ENCODE measurements around the gene NFS1. TPM values are rescaled to one million over a fixed set of nuclear protein-coding genes. Genes with fewer than 3 reads are reported as not detected.
A peak's percentile ranks its signal among the peaks of the same experiment; 100 is the strongest.

NFS1 gene
- total and polyA plus RNA-seq, 2 of the 8 experiments (the other 6 are each of a cell fraction or from before 2014, with no cell fraction given), result 26.1 to 38.8 TPM

GRCh38 chr20:35741892-35742740 lies 43.0 kb upstream of the NFS1 start, which contains the start of gene RBM39 (continued):
- TF ChIP-seq CHD7 (IDR thresholded peaks at IDR 0.05; ENCODE audit: insufficient replicate concordance, low read length) (no peak), CHD2 (IDR thresholded peaks at IDR 0.05; ENCODE audit: low read length) (peak; percentile 100), POLR2AphosphoS5 (IDR thresholded peaks at IDR 0.05; ENCODE audit: low read depth, low read length) (peak; percentile 98), ATF2 (IDR thresholded peaks at IDR 0.05; ENCODE audit: low read length) (peak; percentile 99), USF2 (IDR thresholded peaks at IDR 0.05; ENCODE audit: low read length) (no peak), BCL11A (IDR thresholded peaks at IDR 0.05; ENCODE audit: low read depth in 2 of 2, low read length in 2 of 2) (no peak), GABPA (IDR thresholded peaks at IDR 0.05; ENCODE audit: borderline replicate concordance, insufficient read depth, low read length) (no peak)
